Psoas muscle (tissue), 8 donors: ENCODE measurements around the gene CHRNB2. TPM values are rescaled to one million over a fixed set of nuclear protein-coding genes. Genes with fewer than 3 reads are reported as not detected.

Experiments used
- ATAC-seq, 4 donors: fragments of 200-7000 bp; cut with Tn5 transposase; one replicate each; pipeline ENCODE4 v1.9.1; 2020; ENCODE audit warnings: moderate library complexity in 3 of 4, mild to moderate bottlenecking in 2 of 4
- DNase-seq, 2 donors: peaks; one replicate each; pipeline ENCODE4 v3.0.0-alpha.2; 2020
- H3K27ac ChIP-seq: fragments of 200-600 bp; one replicate; pipeline ENCODE4 v1.8.0; 2022
- H3K27me3 ChIP-seq, 3 donors: fragments of 200-600 bp in 1 of 3; one replicate each; pipeline versions ENCODE4 v1.6.1 to v1.8.0; 2013 to 2022; ENCODE audit warnings: low read length in 2 of 3, mild to moderate bottlenecking in 2 of 3, moderate library complexity in 1 of 3; ENCODE audit not compliant: insufficient read depth in 3 of 3
- H3K36me3 ChIP-seq, 2 donors: fragments of 200-600 bp in 1 of 2; one replicate each; pipeline versions ENCODE4 v1.6.1 to v1.8.0; 2013 to 2022; ENCODE audit warnings: low read depth in 1 of 2, mild to moderate bottlenecking in 1 of 2, moderate library complexity in 1 of 2; ENCODE audit not compliant: insufficient read depth in 1 of 2
- H3K4me1 ChIP-seq: fragments of 200-600 bp; one replicate; pipeline ENCODE4 v1.8.0; 2022
- H3K4me3 ChIP-seq: fragments of 200-600 bp; one replicate; pipeline ENCODE4 v1.8.0; 2022; ENCODE audit warnings: mild to moderate bottlenecking
- H3K9me3 ChIP-seq: fragments of 200-600 bp; one replicate; pipeline ENCODE4 v1.8.0; 2022
- CTCF ChIP-seq: fragments of 200-600 bp; IDR thresholded peaks from one replicate; pipeline ENCODE4 v1.8.0; 2022; ENCODE audit warnings: antibody characterized with exemption
- WGBS, 3 donors: extraction: QIAGEN DNeasy Blood & Tissue Kit; methylation state at CpG; one replicate each; pipeline versions ENCODE4 v1.1.6 to v1.1.7; 2013; 5-methylcytosine and 5-hydroxymethylcytosine counted together
- intact Hi-C, 2 donors: fragments of 100-400 bp; cut with DNase I; formaldehyde crosslinking; loops; one replicate each; pipeline versions ENCODE4 v1.11.0 to v1.14.2; 2022
- polyA plus RNA-seq, 3 donors: library from polyadenylated mRNA; stranded (reverse); fragments of 200-250 nt; gene quantifications; one replicate each; pipeline ENCODE4 v1.2.3, GENCODE V29; 2013
- total RNA-seq, 4 donors: library from RNA; stranded (reverse); fragmentation: NEBNext Ultra II Directional in 2 of 4; extraction: Animal tissue kit (Norgen Biotek cat#: 25700) in 2 of 4; gene quantifications; one replicate each; pipeline versions ENCODE4 v1.2.1 to v1.2.4, GENCODE V29; 2021 to 2023
- donor health status: healthy with polysubstance abuse.
- donor health status: DM: no; HTN: no; CAD: no; lungs with moderate emphysema.
- donor health status: Bipolar disorder and iron deficiency.
- donor health status: healthy.
- donor health status: DM: yes; HTN: yes; CAD: no.
- donor health status: DM: no; HTN: no; CAD: no.
- donor health status: DM: no; HTN: no; CAD: no.
- donor health status: DM: yes; HTN: yes; CAD: no.

CHRNB2 gene
- total and polyA plus RNA-seq, 7 donors: 0.01 to 0.08 TPM; not detected in 5

- DNase-seq (peak; percentile 86 to 92), ATAC-seq (peak; percentile 77 to 84 (median 80))
- H3K4me3 ChIP-seq: peak overlapping the region; percentile 91
- H3K36me3 ChIP-seq: peaks cover 0 to 14% of the 10 kb centered on the region in 2 donors
- no peaks in the 10 kb centered on the region for H3K27me3 ChIP-seq
- no peaks in the 10 kb centered on the region for H3K9me3 ChIP-seq
- H3K4me1 ChIP-seq: peaks cover 28% of the 10 kb centered on the region
- 9 to 11% (median 10%) methylated on average over 13 of the region's 13 CpGs for WGBS, 3 donors
- H3K27ac ChIP-seq: peak overlapping the region; percentile 97
- peak; percentile 94 for TF ChIP-seq CTCF
- intact Hi-C loops: loop anchor here (5.0 to 10.0 kb wide), 7 partner anchors 105 to 495 kb away; partner anchors contain the start of genes ADAM15 (in 1 of the 2), PMVK (in 1 of the 2) and UBAP2L (in 1 of the 2)
Measured at GRCh38 chr1:154559466-154560044, 8.0 kb upstream of the CHRNB2 start.

- Histone ChIP-seq H3K9me3 (no peaks in the 10 kb centered on the region), H3K4me1 (peaks cover 4% of the 10 kb centered on the region), H3K27me3 (peaks cover 0 to 6% (median 0%) of the 10 kb centered on the region in 3 donors), H3K4me3 (no peak overlapping the region), H3K27ac (no peak overlapping the region), H3K36me3 (no peaks in the 10 kb centered on the region)
- WGBS, 3 donors: 80 to 87% (median 81%) methylated on average over 6 of the region's 6 CpGs
- intact Hi-C loops: loop anchor here in 1 of 2 donors (5.0 to 10.0 kb wide), 4 partner anchors 99 to 369 kb away; partner anchors contain the start of gene PMVK
- TF ChIP-seq CTCF: no peak
- ATAC-seq (no peak), DNase-seq (no peak)
Measured at GRCh38 chr1:154565876-154566275, 1.7 kb upstream of the CHRNB2 start.

GRCh38 chr1:154568157-154568815, 708 bp downstream of the CHRNB2 start:
- H3K27ac ChIP-seq: no peak overlapping the region
- intact Hi-C loops: loop anchor here in 1 of 2 donors (5.0 to 10.0 kb wide), 4 partner anchors 97 to 367 kb away; partner anchors contain the start of gene PMVK
- DNase-seq (no peak), ATAC-seq (peak in 1 of 4 donors; percentile 6)
- H3K4me1 ChIP-seq: peaks cover 4% of the 10 kb centered on the region
- no peaks in the 10 kb centered on the region for H3K36me3 ChIP-seq
- no peak for TF ChIP-seq CTCF
- H3K9me3 ChIP-seq: no peaks in the 10 kb centered on the region
- 28 to 36% (median 29%) methylated on average over 17 of the region's 17 CpGs for WGBS, 3 donors
- peaks cover 0 to 6% (median 0%) of the 10 kb centered on the region in 3 donors for H3K27me3 ChIP-seq
- H3K4me3 ChIP-seq: peak overlapping the region; percentile 44

GRCh38 chr1:154571244-154571963, 3.8 kb downstream of the CHRNB2 start:
- Histone ChIP-seq H3K36me3 (no peaks in the 10 kb centered on the region), H3K27me3 (peaks cover 0 to 6% (median 0%) of the 10 kb centered on the region in 3 donors), H3K27ac (no peak overlapping the region), H3K4me1 (peaks cover 4% of the 10 kb centered on the region), H3K4me3 (no peak overlapping the region), H3K9me3 (no peaks in the 10 kb centered on the region)
- no peak for DNase-seq
- intact Hi-C loops: no loop called here
- no peak for TF ChIP-seq CTCF
- 95 to 96% (median 95%) methylated on average over 59 of the region's 59 CpGs for WGBS, 3 donors
- ATAC-seq: no peak
